Dedifferentiated amniotic fluid mesenchymal stem cell (primary cell): ENCODE data around the gene KLHDC4.
"Not testable (repeated sequence)": the region's sequence is repeated elsewhere in the genome, so short reads cannot be mapped to it uniquely, and the experiment has no call there.

ENCODE experiments used
- DNase-seq: peaks from one replicate; pipeline ENCODE4 v3.0.0-alpha.2; 2016; ENCODE audit errors: extremely low spot score

KLHDC4 gene

GRCh38 chr16:87742781-87743490, 22.9 kb downstream of the KLHDC4 start:
- DNase-seq: no peak

- DNase-seq: no peak
These were observed 23.9 kb downstream of the KLHDC4 start for GRCh38 chr16:87741700-87742415.

GRCh38 chr16:87740909-87741424, 24.8 kb downstream of the KLHDC4 start:
- DNase-seq: no peak

GRCh38 chr16:87740441-87740840, 25.3 kb downstream of the KLHDC4 start:
- DNase-seq: no peak

GRCh38 chr16:87739801-87740200, 26.0 kb downstream of the KLHDC4 start:
- DNase-seq: no peak

GRCh38 chr16:87736008-87736382, 29.8 kb downstream of the KLHDC4 start:
- DNase-seq: no peak

GRCh38 chr16:87735270-87736007, 30.3 kb downstream of the KLHDC4 start:
- DNase-seq: no peak

GRCh38 chr16:87734644-87735043, 31.1 kb downstream of the KLHDC4 start:
- DNase-seq: no peak

- no peak for DNase-seq
These were observed 32.6 kb downstream of the KLHDC4 start for GRCh38 chr16:87733190-87733589.

GRCh38 chr16:87731607-87732006, 34.2 kb downstream of the KLHDC4 start:
- no peak for DNase-seq

- DNase-seq: no peak
These were observed 36.4 kb downstream of the KLHDC4 start for GRCh38 chr16:87729266-87729954.

- DNase-seq: no peak
These were observed 37.8 kb downstream of the KLHDC4 start for GRCh38 chr16:87728026-87728425.

GRCh38 chr16:87727346-87727745, 38.4 kb downstream of the KLHDC4 start:
- DNase-seq: no peak

- not testable (repeated sequence) for DNase-seq
These were observed 39.2 kb downstream of the KLHDC4 start for GRCh38 chr16:87726577-87726976.

GRCh38 chr16:87725596-87726235, 40.1 kb downstream of the KLHDC4 start:
- no peak for DNase-seq

- no peak for DNase-seq
These were observed 41.1 kb downstream of the KLHDC4 start for GRCh38 chr16:87724490-87725291.

- no peak for DNase-seq
These were observed 42.6 kb downstream of the KLHDC4 start for GRCh38 chr16:87723226-87723623.

- no peak for DNase-seq
These were observed 43.1 kb downstream of the KLHDC4 start for GRCh38 chr16:87722590-87723225.

GRCh38 chr16:87721622-87722585, 43.9 kb downstream of the KLHDC4 start:
- DNase-seq: no peak
